GM18873 (cell line): Measurements from ENCODE around the gene OR51L1.
"Not testable (repeated sequence)": the region's sequence is repeated elsewhere in the genome, so short reads cannot be mapped to it uniquely, and the experiment has no call there.

Experiments used
- ATAC-seq: cut with Tn5 transposase; IDR thresholded peaks from one replicate; pipeline ENCODE4 v1.9.1; 2021; ENCODE audit warnings: mild to moderate bottlenecking, moderate library complexity, moderate number of reproducible peaks; ENCODE audit not compliant: unreplicated experiment, low FRiP score

The OR51L1 gene, protein sequence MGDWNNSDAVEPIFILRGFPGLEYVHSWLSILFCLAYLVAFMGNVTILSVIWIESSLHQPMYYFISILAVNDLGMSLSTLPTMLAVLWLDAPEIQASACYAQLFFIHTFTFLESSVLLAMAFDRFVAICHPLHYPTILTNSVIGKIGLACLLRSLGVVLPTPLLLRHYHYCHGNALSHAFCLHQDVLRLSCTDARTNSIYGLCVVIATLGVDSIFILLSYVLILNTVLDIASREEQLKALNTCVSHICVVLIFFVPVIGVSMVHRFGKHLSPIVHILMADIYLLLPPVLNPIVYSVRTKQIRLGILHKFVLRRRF

DNA sequence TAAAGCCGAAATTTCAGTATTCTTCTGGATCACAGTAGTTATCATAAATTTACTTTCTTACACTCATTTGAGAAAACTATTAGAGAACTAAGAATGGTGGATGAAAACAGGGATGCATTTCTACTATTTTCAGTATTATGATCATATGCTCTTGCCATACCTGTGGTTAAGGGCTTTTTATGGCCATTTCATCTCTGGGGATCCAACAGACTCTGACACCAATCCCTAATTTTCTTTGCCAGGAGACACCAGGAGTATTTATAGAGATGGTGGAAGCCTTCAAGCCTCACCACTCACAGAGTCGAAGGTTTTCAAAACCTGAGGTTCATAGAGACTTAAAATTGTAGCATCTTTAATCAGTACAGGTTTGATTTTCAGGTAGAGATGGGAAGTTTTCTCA is at the start of gene OR51L1:
Gene OR51L1 (plus strand): TSS at position 301 of the 400 bp plus-strand sequence. CDS start 4,132 bp downstream, outside the sequence.
- ATAC-seq = no peak

DNA sequence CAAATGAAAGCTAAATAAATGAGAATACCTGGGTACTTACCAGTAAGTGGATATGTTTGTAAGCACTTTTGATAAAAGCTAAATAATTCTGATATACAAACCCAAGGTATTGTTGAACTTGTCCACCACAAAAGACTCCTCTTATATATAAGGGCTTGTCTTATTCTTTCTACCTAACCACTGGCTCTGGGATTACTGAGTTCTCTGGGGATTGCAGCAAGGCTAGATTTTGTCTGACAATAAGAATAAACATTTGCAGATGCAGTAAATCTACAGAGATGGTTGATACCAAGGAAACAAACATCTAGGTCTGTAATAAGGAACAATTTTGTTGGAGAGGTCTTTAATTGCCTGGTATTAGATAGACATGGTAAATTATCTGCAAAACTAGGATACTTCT is 47.1 kb upstream of the OR51L1 start, which contains the start of gene OR51A4:
Gene OR51A4 (minus strand): TSS at position 101 of the 400 bp plus-strand sequence. CDS start 505 bp downstream, outside the sequence.
- no peak for ATAC-seq

DNA sequence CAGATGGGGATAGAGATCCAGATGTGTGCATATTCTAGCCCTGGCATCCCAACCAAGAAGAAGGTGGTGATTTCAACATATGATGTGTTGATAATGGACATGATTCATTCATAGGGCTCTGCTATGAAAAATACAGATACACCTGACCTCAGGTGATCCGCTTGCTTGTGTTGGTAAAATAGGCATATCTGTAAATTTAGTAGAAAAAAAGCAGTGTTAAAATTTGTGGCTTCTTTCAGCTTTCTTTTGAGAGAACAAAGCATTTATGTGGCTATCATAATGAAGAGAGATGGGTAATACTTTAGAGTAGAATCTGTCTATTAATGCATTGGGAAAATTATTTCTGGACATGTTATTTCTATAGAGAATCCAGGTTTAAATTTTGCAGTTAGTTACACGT is 39.0 kb upstream of the OR51L1 start, which contains the start of gene OR51A2:
Gene OR51A2 (minus strand): TSS at position 101 of the 400 bp plus-strand sequence. CDS start 0 bp downstream, at position 101.
- ATAC-seq = not testable (repeated sequence)

DNA sequence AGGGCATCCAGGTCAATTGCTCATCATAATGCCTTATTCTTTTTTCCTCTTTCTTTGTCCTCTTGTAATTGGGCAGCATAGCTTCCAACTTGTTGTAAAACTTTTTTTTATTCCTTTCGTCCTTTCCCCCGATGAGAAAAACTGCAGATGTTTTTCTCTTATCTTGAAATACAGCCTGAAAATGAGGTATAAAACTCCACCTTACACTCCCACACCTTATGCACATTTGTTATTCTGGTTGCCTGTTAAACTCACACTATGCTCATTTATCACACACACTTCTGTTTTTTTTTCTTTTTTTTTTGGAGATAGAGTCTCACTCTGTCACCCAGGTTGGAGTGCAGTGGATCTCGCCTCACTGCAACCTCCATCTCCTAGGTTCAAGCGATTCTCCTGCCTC is 37.3 kb upstream of the OR51L1 start:
- no peak for ATAC-seq

DNA sequence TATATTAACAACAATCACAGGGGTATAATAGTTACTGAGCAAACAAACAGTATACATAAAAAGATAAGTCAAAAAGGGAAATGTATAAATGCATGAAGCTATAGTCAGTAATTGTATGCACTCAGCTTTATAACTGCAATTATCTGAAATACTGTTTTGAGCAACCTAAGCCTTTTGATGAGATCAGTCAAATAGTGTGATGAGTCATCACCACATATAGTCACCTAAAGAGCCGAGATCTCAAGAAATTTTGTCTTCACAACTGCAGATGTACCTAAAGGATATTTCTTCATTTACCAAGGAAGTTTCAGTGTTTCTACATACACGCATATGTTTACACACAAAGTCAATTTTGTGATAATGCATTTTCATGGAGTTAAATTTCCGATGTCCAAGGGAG is 33.8 kb upstream of the OR51L1 start:
- ATAC-seq = no peak

DNA sequence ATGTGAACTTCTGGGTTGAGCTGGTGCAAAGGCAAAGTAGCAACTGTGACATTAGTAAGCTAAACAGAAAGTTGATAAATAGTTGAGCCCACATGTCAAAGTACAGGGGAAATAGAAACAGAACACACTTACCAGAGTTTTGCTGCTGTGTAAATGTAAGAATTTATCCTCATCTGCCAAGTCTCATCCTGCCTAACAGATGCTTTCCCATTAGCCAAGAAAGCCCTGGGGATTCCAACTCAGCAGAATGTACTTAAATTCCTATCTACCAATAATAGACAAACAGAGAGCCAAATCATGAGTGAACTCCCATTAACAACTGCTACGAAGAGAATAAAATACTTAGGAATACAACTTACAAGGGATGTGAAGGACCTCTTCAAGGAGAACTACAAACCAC is 31.8 kb upstream of the OR51L1 start:
- no peak for ATAC-seq

DNA sequence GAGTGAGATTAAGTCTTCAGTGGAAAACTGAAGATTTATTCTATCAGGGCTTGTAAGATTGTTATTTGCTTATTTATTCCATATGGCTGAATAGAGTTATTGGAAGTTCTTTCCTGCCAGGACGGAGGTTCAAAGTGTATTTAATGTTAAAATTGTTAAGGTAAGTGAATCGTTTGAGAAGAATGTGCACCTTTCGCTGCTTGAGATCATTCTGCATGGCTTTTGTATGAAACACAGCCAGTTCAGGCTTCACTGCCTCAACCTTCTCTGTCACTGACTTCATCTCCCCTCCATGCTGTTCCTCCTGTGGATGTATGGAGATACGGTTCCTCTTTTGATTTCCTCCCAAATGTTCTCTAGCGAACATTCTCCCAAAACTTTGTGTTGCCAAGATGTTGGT is 19.2 kb upstream of the OR51L1 start:
- no peak for ATAC-seq

DNA sequence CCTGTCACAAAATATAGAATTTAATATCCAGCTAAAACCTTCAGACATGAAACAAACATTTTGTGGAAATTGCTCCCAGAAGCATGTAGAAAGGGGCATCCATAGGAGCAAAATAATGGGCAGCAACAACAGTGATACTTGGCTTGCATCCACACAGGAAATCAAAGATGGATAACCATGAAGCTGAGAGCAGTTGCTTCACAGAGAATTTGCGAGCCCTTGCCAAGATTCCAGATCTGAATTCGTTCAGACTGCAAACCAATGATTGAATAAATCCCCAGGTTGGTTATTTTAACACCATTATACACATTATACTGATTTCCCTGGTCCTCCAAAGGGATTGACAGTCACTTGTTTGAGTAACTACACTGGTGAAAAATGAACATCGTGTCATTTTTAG is 15.6 kb upstream of the OR51L1 start:
- ATAC-seq = no peak

DNA sequence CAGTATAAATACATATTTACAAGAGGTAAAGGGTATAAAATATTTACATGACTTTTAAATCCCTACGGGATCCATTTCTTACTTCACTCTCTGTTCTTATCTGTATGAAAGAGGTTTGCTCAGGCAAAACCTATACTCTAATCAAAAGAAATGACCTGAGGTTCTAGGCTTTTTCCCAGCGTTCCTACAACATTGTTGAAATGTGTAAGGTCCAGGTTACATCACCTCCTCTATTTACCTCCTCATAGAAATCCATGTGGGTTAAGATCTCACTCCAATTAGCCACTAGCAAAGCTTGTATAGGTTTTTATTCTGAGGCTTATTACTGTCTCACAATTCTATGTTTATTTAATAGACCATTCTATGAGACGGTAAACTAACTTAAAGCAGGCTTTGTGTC is 12.0 kb upstream of the OR51L1 start:
- no peak for ATAC-seq

DNA sequence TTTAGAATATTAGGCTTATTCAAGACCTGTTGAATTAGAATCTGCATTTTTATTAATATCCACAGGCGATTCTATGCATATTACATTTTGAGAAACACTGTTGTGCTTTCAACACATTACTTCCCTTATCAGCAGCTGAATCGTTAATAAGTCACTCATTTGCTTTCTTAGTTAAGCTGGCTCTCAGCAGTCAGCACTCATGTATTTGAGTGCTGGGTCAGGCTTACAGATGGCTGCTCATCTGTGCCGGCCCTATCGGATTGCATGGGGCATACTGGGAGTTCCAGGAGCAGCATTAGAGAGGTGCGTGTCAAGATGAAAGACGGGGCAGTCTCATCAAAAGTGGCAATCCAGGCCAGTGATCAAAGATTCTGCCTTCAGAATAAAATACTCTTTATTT is 10.8 kb upstream of the OR51L1 start:
- no peak for ATAC-seq

DNA sequence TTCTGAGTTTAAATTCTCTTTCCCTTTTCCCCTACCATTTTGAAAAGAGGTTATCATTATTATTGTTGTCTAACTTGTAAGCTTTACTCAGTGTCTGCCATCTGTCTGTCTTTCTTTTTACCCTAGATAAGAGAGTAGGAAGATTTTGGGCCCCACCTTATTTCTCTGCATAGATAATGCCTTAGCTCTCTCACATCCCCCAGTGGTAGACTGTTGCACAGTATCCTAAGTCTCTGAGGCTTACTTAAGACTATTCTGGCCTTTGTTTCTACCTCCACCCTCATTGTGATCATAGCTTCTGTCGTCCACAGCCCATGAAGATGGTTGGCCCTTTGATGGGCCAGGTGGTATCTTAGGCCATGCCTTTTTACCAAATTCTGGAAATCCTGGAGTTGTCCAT is 3.6 kb upstream of the OR51L1 start:
- no peak for ATAC-seq

DNA sequence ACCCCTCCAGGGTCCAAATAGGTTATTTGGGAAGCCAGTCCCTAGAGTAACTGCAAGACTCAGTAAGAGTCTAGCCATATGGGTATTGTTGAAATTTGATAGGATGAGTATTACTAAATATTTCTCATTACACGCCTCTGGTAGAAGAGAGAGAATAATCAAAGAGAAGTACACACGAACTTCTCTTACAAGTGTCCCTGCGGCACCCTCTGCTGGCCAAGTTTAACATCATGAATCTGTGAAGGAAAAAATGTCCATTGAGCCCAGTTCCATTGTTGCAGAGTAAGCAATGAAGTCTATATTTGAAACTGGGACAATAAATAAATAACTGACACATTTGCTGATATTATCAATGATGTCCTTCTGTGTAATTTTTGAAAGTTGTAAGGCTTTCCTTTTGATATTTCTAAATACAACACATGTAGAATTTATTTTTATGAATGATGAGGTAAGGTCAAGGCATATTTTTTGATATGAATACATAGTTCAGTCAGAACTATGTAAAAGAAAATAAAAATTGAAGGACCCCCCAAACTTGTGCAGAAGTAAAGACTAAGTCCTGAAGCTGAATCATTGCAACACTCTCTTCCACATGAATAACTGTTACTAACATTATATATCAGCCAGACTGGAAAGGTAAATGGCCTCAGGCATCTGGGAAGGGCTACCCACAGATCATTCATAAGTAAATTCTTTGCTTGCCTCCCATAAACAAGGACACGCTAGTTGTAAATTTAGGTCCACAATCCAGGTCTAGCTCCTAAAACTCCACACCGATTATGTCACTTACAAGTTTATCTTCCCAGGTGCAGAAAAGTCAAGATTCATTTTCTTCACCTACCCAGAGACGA is 10.0 kb downstream of the OR51L1 start:
- ATAC-seq = no peak

DNA sequence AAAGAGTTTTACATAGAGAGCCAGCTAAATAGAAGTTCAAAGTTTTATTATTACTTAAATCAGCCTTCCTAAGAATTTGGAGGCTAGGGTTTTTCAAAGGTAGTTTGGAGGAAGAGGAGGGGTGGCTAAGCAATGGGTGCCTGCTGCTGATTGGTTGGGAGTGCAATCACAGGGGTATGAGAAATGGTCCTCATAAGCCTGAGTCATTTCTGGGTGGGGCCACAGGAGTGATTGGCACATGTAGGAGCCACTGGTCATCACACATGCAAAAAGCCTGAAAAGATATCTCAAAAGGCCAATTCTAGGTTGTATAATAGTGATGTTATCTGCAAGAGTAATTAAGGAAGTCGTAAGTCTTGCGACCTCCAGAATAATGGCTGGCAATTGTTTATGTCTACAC is 12.9 kb downstream of the OR51L1 start:
- ATAC-seq = no peak

DNA sequence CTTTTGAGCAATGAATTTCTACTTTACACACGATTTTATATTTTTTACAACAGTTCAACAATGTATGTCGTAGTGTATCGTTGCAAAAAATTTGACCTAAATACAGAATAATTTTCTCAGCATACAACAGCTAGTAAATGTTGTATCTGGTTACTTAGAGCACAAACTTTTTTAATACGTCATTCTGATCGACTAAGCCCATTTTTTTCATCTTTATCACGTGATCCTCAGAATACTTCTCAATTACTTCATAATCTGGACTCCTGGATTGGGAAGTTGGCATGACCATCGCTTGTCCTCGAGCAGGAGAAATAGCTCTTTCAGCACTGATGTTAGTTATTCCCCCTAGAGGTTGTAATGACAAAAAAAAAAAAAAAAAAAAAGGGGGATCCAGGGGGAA is 16.6 kb downstream of the OR51L1 start:
- no peak for ATAC-seq

DNA sequence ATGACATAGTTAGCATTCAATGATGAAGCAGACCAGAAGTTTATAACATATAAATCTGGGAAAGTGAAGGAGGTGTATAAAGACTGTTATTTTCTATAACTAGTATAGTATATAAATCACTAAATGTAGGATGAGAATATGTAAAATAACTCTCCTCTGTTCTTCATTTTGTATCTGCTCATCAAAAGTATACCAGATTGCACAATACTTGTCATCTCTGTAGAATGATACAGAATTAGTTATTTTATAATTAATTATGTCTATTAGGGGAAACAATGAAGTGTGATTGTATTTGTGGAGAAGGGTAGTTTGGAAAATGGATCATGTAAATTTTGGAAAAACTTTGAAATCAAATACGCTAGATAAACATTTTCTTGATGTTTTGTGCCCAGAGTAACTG is 18.4 kb downstream of the OR51L1 start:
- no peak for ATAC-seq

DNA sequence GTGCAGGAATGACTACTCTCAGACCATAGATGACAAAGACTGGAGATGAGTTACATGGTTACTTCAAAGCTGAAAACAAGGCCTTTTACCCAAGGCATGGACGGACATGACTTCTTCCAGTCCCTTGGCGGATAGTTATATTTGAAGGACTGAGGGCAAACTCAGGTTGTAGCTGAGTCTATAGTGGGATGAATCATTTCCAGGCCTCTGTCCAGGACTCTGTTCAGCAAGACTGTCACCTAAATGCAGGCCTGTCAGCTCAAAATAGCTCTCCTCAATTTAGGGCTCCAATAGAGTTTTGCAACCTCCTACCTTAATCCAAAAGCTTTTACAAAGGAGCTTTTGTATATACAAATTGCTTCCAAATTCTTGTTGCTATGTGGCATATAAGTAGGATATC is 27.3 kb downstream of the OR51L1 start:
- no peak for ATAC-seq

DNA sequence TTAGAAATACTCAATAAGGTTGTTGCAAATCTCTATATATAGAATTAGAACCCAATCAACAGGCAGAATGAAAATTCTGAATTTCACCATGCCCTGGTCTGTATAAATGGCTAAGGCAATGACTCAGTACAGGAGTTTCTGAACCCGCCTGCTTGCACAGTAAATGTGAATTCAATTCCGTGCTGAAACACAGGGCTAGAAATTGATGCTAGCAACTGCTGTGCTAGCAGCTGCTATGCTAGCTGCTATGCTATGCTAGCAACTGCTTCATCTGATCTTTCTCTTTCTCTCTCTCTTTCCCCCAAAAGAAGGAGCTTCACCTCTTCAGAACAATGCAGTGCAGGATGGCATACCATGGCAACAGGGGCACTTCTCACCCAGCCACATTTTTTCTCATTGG is 42.0 kb downstream of the OR51L1 start:
- ATAC-seq = no peak

DNA sequence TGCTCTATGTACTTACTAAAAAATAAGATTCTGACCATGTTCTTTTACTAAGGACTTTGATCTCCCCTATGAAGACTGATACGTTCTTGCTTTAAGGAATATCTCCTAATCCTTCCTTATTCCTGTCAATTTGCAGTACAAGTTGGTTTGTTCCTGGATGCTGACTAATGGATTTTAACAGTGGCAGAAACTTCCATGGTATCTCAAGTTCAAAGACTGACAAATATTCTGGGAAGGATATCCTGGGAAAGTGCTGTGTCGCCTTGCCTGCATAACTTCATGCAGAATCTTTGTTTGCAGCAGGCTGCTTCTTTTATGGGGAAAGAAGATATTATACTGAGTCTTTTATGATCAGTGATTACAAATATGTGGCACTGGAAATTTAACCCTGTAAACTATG is 43.3 kb downstream of the OR51L1 start:
- ATAC-seq = no peak

DNA sequence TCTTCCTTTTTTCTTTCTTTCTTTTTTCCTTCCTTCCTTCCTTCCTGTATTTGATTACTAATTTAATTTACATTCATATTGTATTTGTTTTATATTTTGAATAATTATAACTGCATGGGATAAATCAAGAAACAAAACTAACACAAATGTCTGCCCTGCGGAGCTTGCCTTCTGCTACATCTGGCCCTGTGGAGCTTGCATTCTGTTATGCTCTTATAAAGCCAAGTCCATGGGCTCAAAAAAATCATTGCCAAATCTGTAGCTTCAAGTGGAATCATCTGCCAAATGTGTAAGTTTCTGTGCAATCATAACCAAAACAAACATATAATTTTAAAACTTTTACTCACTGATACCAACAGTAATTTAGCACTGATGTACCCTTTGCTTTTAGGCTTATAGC is 43.7 kb downstream of the OR51L1 start:
- no peak for ATAC-seq

DNA sequence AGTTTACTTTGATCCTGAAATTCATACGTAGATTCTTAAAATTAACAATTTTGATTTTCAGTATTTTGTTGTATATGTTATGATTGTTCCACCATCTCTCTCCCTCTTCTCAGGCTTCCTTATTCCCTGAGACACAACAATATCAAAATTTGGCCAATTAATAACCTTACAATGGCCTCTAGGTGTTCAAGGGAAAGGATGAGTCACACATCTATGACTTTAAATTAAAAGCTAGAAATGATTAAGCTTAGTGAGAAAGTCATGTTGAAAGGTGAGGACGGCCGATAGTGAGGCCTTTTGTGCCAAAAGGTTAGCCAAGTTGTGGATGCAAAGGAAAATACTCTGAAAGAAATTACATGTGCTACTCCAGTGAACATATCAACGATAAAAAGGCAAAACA is 46.2 kb downstream of the OR51L1 start:
- ATAC-seq = no peak

DNA sequence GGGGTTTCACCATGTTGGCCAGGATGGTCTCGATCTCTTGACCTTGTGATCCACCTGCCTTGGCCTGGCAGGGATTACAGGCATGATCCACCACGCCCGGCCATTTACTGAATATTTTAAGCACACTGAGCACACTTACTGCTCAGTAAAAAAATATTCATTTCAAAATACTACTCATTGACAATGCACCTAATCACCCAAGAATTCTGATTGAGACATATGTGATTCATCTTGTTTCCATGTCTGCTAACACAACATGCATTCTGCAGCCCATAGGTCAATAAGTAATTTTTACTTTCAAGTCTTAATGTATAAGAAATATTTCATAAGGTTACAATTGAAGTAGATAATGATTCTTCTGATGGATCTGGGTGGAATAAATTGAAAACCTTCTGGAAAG is 47.4 kb downstream of the OR51L1 start:
- ATAC-seq = no peak

DNA sequence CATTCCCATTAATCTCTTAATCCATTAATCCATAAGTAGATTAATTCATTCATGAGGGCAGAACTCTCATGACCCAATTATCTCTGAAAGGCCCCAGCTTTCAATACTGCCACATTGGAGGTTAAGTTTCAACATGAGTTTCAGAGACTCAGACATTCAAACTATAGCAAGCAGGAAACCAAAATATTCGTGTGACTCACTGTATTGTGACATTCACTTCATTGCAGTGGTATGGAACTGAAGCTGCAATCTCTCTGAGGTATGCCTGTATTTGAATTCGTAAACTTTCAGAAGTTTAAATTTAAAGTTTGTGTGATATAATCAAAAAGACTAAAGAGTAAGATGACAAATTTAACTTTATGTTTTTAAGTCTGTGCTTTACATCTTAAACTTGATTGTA is 48.7 kb downstream of the OR51L1 start:
- no peak for ATAC-seq
